Measurements from ENCODE around the gene CAMTA1.

The CAMTA1 gene

DNA sequence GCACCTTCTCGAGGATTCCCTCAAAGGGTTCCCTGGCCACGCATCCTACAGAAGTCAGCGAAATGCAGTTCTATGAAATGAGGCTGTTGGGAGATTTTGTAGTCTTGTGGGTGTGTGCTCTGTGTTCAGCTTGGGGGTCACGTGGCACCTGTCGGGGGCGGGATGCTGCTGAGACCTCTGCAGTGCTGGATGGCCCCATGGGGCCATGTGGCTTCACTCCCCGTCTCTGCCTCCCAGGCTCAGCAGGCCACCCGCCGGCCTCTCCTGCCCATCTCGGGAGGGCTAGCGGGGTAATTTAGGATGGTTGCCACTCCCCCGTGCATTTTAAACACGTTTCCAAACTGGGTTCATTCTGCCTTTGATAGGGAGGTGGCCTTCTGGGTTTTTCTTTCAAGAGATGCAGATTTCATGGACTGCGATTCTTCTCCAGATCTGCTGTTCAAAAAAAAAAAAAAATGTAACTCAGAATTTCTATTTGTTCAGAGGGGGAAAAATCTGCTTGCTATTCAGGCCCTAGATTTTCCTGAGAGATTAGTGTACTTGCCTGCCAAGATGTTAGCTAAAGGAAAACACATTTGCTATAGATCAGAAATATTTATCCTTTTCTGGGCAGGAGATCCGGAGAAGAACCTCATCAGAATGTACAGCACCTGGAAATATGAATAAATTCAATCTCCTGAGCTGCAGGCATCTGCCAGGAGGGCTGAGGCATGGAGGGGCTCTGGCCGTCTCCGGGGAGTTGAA is 708.6 kb downstream of the CAMTA1 start:
- no peak for DNase-seq (ENCODE audit: low spot score)

DNA sequence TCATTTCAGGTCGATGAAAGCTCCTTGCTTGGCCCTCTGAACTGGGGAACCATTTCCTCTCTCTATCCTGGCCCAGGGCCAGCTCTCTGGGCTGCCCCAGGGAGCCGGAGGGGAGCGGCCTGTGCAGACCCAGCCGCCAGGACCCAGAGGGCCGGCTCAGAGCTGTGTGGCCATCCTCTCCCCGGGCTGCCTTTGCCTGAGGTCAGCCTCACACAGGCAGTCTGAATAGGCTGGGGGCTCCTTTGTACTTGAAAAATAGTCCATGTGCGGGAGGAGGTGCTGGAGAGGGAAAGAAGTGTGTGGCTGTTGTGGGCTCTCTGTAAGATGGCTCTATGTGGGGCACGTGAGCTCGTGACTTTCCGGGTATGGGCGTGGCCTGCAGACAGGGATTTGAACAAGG is 710.7 kb downstream of the CAMTA1 start:
- DNase-seq (ENCODE audit: low spot score): no peak

DNA sequence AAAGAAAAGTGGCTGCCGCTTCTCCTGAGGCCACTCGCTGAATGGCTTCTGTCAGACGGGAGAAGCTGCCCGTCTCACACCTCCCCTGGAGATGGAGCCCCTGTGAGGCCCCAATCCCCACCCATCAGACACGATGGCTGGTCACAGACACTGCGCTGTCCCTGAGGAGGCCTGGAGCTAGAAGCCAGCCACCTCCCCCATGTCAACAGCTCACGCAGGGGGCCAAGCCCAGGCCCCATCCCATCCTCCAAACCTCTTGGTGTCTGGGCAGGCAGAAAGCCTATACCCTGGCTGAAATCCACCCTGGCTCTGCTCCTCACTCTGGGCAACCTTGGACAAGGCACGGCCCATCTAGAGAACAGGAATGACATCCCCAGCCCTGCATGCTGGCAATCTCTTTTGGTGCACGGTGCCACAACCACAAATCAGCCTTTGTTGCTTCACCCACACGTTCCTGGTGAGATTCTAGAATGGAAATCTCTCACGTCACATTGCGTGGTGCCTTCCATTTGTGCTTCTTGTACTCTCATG is 711.9 kb downstream of the CAMTA1 start:
- no peak for DNase-seq (ENCODE audit: low spot score)

DNA sequence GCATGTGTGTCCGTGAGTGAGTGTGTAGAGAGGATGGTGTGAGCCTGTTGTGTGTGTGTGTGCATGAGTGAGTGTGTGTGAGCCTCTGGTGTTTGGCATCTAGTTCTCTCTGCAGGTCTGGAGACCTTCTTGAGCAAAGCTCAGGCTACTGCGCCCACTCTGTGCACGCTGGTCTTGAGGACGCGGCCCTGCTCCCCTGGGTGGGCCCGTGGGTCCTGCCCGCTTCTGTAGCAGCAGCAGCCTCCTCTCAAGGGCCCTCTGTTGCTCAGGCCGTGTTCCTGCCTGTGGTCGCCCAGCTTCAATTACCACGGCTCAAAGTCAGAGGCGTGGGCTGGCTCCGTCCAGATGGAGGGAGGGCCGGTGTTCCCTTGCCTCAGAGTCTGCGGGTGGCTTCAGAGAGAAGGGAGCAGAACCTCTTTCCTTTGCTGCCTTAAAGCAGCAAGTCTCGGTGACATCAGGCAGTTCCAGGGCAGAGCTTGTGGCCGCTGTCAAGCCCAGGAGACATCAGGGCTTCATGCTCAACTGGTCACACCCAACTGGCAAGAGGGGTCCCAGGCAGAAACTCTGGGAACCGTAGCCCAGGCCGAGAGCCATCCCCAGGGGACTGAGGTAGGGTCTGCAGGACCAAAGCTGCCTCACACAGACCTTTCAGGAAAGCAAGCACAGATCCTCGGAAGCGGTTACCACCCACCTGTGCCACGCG is 715.3 kb downstream of the CAMTA1 start:
- no peak for DNase-seq (ENCODE audit: low spot score)

DNA sequence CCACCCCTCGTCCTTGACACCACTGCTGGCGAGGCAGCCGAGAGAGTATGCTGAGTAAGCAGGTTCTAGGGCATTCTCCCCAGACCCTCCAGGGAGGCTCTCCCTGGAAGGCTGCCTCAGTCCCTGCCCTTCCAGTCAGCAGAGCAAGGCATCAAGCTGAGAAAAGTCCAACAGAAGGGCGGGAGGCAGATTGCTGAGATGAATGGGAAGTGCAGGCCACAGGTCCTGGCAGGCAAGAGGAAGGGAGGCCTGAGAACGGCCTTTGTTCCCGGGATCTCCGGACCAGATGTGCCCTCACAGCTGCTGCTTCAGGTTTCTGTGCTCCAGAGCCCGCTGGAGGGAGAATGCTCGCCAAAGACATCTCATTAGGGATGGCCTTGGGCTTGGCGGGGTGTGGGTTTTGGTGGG is 715.8 kb downstream of the CAMTA1 start:
- no peak for DNase-seq (ENCODE audit: low spot score)

DNA sequence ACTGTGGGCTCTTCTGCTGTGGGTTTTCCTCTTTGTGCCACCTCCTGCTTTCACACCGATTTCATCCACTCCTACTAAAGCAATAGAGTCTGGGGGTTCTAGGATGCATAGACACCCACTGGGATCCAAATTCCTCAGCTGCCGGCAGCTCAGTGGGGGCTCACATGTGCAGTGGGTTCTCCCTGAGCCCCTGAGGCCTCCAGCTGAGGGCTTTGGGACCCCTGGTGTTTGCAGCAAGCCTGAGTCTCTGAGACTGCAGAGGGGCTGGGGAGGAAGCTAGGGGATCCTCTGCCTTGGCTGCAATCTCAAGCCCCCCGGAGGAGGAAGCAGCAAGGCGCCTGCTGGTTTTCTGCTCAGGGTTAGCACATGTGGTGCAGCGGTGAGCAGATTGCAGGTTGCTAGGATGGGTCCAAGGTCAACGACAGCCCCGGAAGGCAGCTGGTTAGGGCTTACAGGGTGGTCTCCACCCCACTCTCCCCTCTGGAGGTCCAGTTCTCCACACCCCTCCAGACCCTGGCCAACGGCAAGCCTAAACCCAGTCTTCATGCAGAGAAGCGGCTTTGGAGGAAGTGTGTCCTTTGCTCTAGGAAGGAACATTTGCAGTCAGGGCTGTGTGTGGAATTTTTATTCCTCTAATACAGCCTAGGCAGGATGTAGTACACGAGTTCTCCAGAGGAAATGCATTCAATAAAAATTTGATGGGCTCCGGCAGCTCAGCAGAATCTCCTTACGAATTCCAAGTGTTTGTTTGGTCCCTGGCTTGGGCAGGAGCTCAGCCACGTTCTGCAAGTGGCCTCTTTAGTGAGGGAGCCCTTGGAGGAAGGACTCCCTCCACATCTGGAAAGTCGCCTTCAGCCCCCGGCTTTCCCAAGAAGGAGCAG is 716.7 kb downstream of the CAMTA1 start:
- DNase-seq (ENCODE audit: low spot score): no peak

DNA sequence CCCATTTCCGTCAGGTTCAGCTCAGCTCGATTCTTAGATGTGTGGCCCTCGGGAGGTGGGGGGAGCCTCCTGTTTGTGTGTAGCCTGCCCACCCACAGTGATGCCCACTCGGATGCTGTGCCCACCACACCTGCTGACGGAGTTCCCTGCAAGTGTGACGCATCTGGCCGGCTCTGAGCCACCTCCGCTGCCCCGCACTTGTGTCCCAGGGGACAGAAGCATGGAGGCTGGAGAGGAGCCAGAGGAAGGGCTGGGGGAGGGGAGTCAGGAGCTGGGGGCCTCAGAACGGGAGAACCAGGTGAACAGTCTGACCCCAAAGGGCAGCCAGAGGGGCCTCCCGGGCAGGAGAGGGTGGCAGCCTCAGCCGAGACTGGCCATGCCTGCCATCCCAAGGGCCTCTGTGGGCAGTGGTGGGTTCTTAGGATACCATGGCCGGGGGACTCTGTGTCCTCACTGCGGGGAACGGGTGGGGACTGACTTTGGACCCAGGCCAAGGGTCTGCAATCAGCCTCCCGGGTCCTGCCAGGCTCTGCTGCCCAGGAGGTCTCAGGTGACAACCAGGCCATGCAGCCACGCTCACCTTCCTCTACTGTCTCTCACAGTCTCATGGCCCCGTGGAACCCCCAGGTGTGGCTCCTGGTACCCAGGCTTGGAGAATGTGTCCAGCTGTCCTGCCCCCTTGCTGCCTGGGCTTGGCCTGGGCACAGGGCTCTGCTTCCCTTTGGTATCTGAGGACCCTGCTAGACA is 718.6 kb downstream of the CAMTA1 start:
- DNase-seq (ENCODE audit: low spot score): no peak

DNA sequence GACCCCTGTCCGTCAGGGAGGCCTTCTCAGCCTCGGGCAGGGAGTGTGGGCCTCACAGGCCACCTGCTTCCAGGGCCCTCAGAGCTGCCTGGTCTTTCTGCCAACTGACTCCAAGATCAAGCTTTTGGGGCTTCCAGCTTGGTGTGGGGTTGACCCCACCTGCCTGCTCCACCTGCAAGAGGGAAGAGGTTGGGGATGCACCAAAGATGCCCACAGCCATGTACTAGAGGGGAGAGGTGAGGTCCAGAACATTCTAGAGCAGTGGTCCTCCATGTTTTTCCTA is 719.1 kb downstream of the CAMTA1 start:
- DNase-seq (ENCODE audit: low spot score): no peak

DNA sequence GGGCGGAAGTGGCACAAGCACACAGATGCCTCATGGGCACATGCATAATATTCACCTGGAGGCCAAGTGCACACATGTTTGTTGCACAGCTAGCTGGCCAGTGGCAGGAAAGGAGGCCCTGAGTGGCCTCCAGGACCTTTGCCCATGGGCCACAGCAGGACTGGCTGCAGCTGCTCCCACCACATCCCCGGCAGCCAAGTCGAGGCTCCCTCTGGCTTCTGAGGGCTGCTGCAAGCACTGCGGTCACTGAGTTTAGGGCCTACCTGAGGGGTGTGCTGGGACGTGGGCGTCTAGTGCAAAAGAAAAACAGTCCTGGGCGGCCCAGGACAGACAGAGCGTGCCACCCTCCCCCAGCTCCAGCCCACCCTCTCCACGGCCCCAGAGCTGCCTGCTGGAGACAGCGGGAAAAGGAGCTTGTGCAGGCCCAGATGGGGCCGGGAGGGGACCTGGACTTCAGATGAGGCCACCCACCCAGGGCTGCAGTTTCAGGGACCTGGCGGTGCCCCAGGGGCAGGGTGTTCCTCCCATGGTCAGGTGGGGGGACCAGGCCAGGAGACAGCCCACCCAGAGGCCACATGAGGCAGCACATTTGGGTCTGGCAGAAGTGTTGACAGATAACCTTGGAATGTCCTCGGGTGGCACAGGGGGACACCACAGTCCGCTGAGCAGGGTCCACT is 720.0 kb downstream of the CAMTA1 start:
- no peak for DNase-seq (ENCODE audit: low spot score)

DNA sequence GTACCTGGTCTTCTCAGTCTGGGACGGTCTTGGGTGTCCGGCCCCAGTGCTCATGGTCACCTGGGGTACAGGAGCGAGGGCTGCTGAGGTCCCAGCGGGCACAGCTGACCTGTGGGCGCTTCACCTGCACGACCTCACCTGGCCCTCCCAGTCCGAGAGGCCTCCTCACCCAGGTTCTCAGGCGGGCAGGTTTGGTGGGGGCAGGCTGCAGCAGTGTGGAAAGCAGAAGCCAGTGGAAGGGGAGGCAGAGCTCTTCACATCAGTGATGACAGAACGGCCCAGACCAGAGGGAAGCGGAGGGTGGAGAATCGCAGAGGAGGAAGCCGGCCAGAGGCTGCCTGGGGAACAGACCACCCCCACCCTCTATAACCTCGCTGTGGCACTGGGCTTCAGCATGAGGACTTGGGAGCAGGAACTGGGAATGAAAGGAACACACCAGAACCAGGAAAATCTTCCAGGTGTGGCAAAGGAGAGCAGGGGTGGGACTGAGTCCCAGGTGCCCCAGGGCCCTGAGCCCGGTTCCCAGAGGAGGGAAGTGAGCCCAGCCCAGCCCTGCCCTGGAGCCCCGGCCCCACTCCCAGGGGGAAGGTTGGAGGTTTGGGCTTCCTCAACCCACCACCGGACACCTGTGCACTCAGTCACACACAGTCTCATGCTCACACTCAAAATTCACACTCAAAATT is 720.7 kb downstream of the CAMTA1 start:
- no peak for DNase-seq (ENCODE audit: low spot score)

DNA sequence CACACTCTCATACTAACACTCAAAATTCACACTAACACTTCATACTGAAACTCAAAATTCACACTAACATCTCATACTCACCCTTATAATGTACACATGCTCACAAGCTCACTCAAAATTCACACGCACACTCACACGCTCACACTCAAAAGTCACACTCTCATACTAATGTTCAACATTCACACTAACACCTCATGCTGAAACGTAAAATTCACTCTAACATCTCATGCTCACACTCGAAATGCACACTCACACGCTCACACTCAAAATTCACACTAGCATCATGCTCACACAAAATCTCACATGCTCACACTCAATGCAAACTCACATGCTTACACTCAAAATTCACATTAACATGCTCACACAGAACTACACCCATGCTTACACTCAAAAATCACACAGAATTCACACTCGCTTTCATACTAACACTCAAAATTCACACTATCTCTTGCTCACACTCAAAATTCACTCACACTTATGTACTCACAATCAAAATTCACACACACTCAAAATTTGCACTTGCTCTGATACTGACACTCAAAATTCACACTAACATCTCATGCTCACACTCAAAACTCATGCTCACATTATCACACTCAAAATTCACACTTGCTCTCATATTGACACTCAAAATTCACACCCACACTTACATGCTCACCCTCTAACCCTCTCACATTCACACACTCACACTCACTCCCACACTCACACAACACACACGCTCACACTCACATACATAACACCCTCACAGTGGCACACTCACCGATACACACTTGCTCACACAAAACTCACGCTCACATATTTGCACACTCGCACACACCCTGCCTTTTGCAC is 721.4 kb downstream of the CAMTA1 start:
- DNase-seq (ENCODE audit: low spot score): no peak

DNA sequence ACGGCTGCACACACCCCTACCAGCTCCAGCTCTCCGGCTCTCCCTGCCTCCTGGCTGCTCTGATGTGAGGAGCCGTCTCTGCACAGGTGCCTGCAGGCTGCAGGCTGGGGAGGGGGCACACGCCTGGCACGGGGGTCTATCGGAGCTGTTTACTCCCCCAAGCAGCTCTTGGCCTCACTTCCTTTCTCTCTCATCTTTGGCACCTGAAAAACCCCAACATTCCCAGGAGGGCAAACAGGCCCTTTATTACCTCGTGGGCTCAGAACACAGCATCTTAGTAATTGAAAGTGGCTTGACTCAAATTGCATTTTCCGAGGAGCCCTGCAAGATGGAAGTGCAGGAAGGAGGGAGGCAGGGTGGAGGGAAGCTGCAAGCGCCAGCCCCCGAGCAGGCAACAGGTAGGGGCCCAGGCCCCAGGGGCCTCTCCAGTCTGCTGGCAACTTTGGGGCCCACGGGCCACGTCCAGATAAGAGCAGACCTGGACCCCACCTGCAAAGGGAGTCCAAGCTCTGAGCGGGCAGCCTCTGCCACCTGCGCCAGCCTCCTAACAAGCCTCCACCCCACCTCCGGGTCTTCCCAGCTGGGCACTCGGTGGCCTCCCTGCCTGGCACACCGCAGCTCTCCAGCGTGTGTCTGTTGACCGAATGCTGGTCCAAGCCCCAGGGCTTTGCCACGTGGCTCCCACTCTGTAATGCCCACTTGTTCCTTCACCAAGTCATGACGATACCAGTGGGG is 722.2 kb downstream of the CAMTA1 start:
- no peak for DNase-seq (ENCODE audit: low spot score)

DNA sequence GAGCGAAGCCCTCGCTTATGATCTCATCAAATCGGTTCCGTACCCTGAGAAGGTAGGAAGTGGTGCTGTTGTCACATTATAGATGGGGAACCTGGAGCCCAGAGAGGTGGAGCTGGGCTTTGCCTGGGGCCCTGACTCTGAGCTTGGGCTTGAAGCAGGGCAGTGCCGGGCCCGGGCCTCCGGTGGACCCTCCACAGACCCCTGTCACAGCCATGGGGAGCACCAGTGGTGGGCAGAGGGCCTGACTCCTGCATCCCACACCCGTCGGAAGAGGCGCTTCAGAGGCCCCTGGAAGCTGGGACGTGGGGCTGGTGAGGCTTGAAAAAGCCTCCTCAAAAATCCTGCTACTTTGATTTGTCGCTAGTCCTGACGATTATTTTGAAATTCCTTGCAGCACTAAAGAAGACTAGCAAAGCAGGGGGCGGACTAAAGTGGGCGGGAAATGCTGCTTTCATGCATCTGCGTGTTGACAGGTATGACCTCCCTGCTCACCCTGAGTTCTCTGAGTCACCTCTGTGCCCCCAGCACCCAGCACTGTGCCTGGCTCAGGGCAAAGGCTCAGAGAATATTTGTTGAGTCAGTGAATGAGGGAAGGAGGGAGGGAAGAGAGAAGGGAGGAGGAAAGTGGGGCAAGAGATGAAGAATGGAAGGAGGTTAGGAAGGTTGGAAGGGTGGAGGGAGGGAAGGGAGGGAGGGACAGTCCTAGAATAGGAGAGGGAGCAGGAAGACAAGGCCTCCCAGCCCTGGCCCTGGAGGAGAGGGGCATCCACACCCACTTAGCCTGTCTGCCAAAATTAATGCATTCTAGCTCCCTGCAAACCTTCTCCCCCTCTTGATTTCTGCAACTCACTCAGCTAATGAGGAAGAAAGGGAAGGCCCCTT is 723.0 kb downstream of the CAMTA1 start:
- DNase-seq (ENCODE audit: low spot score): no peak

DNA sequence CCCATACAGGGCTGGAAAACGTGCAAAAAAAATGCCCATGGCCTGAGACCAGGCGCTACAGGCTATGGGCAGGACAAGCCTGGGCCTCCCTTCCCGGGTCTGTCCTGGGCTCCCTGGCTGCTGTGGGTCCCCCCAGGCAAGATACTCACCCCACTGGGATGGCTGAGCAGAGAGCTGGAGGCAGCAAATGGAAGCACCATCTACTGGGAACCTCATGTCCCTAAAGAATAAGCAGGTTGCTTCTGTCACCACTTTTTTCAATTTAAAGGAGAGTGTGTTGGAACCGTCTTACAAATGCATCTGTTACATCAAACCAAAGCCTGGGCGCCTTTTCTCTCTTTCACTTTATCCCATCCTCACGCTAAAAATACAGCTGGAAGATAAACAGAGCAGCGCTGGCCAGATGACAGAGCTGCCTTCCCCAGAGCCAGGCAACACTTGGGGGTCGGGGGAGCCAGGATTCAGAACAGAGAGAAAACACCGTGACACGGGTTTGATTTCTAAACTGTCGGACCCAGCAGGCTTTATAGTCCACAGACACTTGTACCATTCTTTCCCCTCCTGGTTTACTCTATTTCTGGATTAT is 723.8 kb downstream of the CAMTA1 start:
- no peak for DNase-seq (ENCODE audit: low spot score)

DNA sequence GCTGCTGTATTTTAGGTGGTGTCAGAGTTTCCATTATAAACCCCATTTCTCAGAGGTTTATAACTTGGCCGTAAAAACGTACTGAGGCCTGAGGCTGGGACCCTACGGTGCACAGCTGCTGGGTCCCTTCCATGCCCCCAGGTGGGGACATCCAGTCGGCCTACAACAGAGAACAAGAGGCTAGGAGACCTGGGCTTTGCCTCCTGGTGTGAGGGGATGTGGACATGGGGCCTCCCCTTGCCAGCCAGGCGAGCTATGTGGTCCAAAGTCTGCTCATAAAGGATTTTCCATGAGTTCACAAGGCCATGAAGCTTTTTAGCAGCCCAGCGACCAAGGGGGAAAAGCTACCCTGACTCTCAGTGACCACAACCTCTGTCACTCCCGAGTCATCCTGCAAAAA is 724.3 kb downstream of the CAMTA1 start:
- no peak for DNase-seq (ENCODE audit: low spot score)

DNA sequence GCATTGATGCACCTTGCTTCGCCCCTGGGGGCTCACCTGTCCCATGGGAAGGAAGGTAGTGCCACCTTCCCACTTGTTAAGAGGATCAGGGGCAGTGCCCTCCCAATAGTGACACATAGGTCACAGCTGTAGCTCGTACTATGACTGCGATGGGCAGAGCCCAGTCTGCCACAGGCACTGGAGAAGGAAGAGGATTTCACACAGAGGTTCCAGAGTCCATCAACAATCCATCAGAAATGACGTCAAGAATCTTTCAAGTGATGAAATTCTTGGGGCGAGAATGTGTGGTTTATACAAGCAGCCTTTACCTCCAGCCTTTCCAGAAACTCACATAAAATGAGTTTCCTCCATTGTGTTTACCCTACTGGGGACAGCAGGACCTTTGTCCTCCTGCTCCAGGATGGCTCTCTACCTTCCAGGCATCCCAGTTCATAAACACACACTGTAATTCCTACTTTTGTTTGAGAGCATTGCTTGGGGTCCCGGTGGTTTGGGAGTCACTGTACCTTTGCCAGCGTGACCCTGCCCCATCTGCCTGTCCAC is 725.2 kb downstream of the CAMTA1 start:
- DNase-seq (ENCODE audit: low spot score): no peak

DNA sequence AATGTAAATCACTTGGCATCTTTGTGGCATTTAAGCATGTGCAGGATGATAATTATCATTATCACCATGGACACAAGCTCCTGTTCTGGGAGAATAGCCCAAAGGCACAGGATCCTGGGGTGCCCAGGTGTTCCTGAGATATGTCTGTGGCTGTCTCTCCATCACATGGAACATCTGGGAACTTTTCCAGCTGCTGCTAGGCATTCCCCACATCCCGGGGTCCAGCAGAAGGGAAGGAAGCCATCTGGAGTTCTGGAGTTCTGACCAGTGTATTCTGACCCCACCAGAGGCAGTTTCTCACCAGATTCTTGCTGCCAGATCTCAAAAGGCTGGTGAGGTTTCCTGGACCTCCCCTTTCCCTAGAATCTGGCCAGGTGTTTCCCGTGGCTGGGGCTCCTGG is 726.1 kb downstream of the CAMTA1 start:
- DNase-seq (ENCODE audit: low spot score): no peak

DNA sequence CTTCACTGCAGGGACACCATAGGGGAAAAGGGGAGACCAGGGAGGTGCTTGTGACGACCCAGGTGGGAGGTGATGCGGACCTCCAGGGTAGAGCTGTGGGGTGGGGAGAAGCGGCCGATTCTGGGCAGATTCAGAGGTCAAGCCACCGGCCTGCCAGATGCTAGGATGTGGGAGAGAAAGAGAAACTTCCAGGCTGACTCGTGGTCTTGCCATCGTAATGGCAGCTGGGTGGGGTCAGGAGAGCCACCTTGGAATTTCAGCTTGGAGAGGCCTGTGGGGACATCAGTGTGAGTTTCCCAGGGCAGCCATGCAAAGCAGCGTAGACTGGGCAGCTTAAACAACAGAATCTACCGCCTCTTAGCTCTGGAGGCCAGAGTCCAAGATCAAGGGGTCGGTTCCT is 727.8 kb downstream of the CAMTA1 start:
- no peak for DNase-seq (ENCODE audit: low spot score)

All from NAMALWA (cell line).